Measurements from ENCODE around the gene IBA57.
A peak's percentile ranks its signal among the peaks of the same experiment; 100 is the strongest.
"Not testable (repeated sequence)": the region's sequence is repeated elsewhere in the genome, so short reads cannot be mapped to it uniquely, and the experiment has no call there.

Gene IBA57

DNA sequence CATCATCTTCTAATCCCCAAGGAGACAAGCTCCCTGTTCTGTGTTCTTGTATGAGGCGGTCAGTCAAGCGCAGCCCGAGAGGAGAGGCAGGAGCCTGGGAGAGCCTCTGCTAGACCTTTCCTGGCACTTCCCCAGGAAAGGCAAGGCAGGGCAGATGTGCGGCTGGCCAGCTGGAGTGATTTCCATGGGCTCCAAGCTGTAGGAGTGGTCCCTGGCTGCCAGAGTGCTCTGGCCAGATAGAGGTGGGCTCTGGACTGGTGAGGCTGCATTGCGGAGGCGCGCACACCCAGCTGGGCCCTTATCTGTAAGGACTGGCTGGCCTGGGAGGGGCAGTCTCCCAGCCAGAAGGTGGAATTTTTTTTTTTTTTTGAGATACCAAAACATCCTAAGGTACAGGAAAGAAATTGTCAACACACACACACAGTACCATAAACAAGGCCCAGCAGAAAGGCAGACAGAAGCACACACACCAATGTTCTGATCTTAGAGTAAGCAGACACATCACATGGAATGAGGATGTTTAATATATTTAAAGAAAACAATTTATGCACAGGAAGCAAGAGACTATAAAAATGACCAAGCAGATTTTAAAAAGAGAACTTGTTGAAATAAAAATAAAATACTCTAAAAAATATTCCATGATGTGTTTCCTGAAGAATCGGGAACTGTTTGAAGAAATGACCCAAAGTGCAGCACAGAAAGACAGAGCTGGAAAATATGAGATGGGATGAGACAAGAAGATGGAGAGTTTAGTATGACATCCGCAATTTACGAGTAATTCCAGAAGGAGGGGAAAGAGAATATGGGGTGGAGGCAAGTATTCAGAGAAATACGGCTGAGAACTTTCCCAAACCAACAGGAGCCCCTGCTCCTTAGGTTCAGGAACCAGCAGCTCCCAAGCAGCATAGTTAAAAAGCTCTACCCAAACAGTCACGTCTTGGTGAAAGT, 13.4 kb downstream of the IBA57 start:
- H3K27me3 ChIP-seq (replicated peaks; ENCODE audit: control insufficient read depth, insufficient read depth, low read length, poor library complexity, severe bottlenecking) = no peaks in the 10 kb centered on the region
- peaks cover 15% of the 10 kb centered on the region for H3K36me3 ChIP-seq (ENCODE audit: control insufficient read depth, insufficient read depth, low read length)
- H3K27ac ChIP-seq (ENCODE audit: insufficient read depth, low read length, poor library complexity, severe bottlenecking) = no peak overlapping the region
- H3K9me3 ChIP-seq (ENCODE audit: control insufficient read depth, low read length) = no peaks in the 10 kb centered on the region
- no peak overlapping the region for H3K4me3 ChIP-seq (ENCODE audit: insufficient read depth, low read depth, low read length, poor library complexity, severe bottlenecking)
- no peak for DNase-seq
- no peaks in the 10 kb centered on the region for H3K4me1 ChIP-seq (ENCODE audit: control insufficient read depth, insufficient read depth, low read length, poor library complexity, severe bottlenecking)

DNA sequence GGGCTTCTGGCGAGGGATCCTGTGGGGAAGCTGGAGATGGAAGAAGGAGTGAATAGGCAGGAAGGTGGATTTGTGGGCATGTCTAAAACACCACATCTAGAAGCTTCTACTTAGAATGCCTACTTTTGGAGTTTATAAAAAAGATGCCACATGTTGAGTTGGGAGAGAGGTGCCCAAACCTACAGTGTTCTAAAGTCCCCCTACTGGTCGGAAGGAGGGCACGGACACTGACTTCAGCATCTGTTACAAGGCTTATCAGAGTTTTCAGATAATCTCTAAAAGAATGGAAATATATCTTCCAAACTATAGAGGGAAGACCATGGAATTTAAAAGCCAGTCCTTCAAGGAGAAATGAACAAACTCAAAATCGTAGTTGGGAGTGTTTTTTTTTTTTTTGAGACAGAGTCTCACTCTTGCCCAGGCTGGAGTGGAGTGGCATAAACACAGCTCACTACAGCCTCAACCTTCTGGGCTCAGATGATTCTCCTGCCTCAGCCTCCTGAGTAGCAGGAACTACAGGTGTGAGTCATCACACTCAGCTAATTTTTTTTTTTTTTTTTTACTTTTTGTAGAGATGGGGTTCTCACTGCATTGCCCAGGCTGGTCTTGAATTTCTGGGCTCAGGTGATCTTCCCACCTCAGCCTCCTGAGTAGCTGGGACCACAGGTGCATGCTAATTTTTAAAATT, 14.8 kb downstream of the IBA57 start:
- Histone ChIP-seq H3K27ac (ENCODE audit: insufficient read depth, low read length, poor library complexity, severe bottlenecking) (no peak overlapping the region), H3K9me3 (ENCODE audit: control insufficient read depth, low read length) (no peaks in the 10 kb centered on the region), H3K4me3 (ENCODE audit: insufficient read depth, low read depth, low read length, poor library complexity, severe bottlenecking) (no peak overlapping the region), H3K27me3 (replicated peaks; ENCODE audit: control insufficient read depth, insufficient read depth, low read length, poor library complexity, severe bottlenecking) (no peaks in the 10 kb centered on the region), H3K36me3 (ENCODE audit: control insufficient read depth, insufficient read depth, low read length) (peaks cover 6% of the 10 kb centered on the region), H3K4me1 (ENCODE audit: control insufficient read depth, insufficient read depth, low read length, poor library complexity, severe bottlenecking) (peaks cover 2% of the 10 kb centered on the region)
- no peak for DNase-seq

DNA sequence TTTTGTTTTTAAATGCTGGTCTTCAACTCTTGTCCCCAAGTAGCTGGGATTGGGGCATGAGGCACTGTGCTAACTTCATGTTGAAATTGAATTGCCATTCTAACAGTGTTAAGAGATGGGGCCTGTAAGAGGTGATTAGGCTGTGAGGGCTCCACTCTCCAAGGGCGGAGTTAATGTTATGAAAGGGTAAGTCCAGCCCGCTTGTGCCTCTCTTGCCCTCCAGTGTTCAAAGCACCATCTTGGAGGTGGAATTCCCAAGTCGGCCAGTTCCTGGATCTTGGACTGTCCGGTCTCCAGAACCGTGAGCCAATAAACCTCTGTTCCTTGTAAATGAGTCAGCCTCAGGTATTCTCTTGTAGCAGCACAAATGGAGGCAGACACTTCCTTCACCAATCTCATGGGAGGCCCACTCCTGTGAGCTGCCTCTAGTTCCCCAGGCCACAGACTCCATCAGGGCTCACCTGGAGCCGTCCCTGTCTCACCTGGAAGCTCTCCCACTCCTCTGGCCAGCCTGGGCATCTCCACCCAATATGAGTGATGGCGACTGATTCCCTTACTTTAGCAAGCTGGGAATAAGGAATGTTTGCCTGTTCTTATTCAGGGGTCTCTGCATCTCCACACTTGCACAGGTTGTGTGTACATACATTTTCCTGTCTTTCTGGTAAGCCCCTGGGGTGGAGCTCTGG, 15.5 kb downstream of the IBA57 start:
- DNase-seq = no peak
- H3K27me3 ChIP-seq (replicated peaks; ENCODE audit: control insufficient read depth, insufficient read depth, low read length, poor library complexity, severe bottlenecking) = no peaks in the 10 kb centered on the region
- peaks cover 6% of the 10 kb centered on the region for H3K4me1 ChIP-seq (ENCODE audit: control insufficient read depth, insufficient read depth, low read length, poor library complexity, severe bottlenecking)
- no peaks in the 10 kb centered on the region for H3K36me3 ChIP-seq (ENCODE audit: control insufficient read depth, insufficient read depth, low read length)
- H3K9me3 ChIP-seq (ENCODE audit: control insufficient read depth, low read length) = no peaks in the 10 kb centered on the region
- no peak overlapping the region for H3K4me3 ChIP-seq (ENCODE audit: insufficient read depth, low read depth, low read length, poor library complexity, severe bottlenecking)
- H3K27ac ChIP-seq (ENCODE audit: insufficient read depth, low read length, poor library complexity, severe bottlenecking) = no peak overlapping the region

DNA sequence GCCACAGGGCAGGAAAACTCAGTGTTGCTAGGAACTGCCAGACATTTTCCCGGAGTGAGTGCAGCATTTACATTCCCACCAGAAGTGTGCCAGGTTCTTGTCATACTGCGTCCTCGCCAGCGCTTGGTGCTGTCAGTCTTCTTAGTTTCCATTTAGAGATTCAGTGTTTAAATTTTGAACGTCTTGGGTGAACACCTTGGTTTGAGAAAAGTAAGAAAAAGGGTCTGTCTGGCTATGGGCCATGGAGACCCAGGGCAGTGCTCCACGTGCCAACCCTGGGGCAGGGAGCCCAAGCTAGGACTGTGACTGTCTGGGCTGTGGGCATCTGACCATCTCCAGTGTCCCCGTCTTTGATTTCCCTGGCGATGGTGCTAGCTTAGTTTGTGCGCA, 16.0 kb downstream of the IBA57 start:
- peaks cover 6% of the 10 kb centered on the region for H3K4me1 ChIP-seq (ENCODE audit: control insufficient read depth, insufficient read depth, low read length, poor library complexity, severe bottlenecking)
- no peaks in the 10 kb centered on the region for H3K27me3 ChIP-seq (replicated peaks; ENCODE audit: control insufficient read depth, insufficient read depth, low read length, poor library complexity, severe bottlenecking)
- H3K27ac ChIP-seq (ENCODE audit: insufficient read depth, low read length, poor library complexity, severe bottlenecking) = no peak overlapping the region
- H3K9me3 ChIP-seq (ENCODE audit: control insufficient read depth, low read length) = no peaks in the 10 kb centered on the region
- H3K36me3 ChIP-seq (ENCODE audit: control insufficient read depth, insufficient read depth, low read length) = no peaks in the 10 kb centered on the region
- no peak overlapping the region for H3K4me3 ChIP-seq (ENCODE audit: insufficient read depth, low read depth, low read length, poor library complexity, severe bottlenecking)
- no peak for DNase-seq

DNA sequence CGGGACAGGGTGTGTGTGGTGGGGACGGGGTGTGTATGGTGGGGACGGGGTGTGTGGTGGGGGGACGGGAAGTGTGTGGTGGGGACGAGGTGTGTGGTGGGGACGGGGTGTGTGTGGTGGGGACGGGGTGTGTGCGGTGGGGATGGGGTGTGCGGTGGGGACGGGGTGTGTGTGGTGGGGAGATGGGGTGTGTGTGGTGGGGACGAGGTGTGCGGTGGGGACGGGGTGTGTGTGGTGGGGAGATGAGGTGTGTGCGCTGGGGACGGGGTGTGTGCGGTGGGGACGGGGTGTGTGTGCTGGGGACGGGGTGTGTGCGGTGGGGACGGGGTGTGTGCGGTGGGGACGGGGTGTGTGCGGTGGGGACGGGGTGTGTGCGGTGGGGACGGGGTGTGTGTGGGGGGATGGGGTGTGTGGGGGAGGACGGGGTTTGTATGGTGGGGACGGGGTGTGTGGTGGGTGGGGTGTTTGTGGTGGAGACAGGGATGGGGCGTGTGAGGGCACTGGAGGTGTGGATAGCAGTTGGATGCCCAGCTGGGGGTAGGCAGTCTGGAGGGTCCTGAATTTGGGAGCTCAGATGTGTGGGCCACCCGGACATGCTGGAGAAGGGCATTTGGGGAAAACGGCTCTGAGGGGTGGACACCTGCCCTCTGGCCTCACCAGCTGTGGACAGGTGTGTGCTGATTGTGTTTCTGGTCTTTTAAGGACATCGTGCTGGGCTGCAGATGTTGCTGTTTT, 16.9 kb downstream of the IBA57 start:
- no peaks in the 10 kb centered on the region for H3K9me3 ChIP-seq (ENCODE audit: control insufficient read depth, low read length)
- no peaks in the 10 kb centered on the region for H3K36me3 ChIP-seq (ENCODE audit: control insufficient read depth, insufficient read depth, low read length)
- DNase-seq = no peak
- H3K27ac ChIP-seq (ENCODE audit: insufficient read depth, low read length, poor library complexity, severe bottlenecking) = no peak overlapping the region
- H3K4me3 ChIP-seq (ENCODE audit: insufficient read depth, low read depth, low read length, poor library complexity, severe bottlenecking) = no peak overlapping the region
- H3K4me1 ChIP-seq (ENCODE audit: control insufficient read depth, insufficient read depth, low read length, poor library complexity, severe bottlenecking) = peaks cover 6% of the 10 kb centered on the region
- H3K27me3 ChIP-seq (replicated peaks; ENCODE audit: control insufficient read depth, insufficient read depth, low read length, poor library complexity, severe bottlenecking) = no peaks in the 10 kb centered on the region

DNA sequence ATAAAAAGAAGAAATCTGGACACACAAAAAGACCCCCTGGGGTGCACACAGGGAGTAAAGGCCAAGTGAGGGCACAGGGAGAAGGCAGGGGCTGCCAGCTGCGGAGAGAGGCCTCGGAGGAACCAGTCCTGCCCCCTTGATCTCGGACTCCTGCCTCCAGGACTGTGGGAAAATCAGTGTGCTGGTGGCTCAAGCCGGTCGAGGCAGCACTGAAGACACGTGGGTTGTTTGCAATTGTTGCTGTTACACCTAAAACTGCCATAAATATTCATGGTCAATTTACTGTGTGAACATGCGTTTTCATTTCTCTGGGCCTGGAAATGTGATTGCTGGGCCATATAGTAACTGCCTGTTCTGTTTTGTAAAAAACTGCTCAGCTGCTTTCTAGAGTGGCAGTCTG, 18.5 kb downstream of the IBA57 start:
- no peaks in the 10 kb centered on the region for H3K27me3 ChIP-seq (replicated peaks; ENCODE audit: control insufficient read depth, insufficient read depth, low read length, poor library complexity, severe bottlenecking)
- no peaks in the 10 kb centered on the region for H3K36me3 ChIP-seq (ENCODE audit: control insufficient read depth, insufficient read depth, low read length)
- H3K9me3 ChIP-seq (ENCODE audit: control insufficient read depth, low read length) = no peaks in the 10 kb centered on the region
- no peak overlapping the region for H3K27ac ChIP-seq (ENCODE audit: insufficient read depth, low read length, poor library complexity, severe bottlenecking)
- no peak for DNase-seq
- peaks cover 6% of the 10 kb centered on the region for H3K4me1 ChIP-seq (ENCODE audit: control insufficient read depth, insufficient read depth, low read length, poor library complexity, severe bottlenecking)
- H3K4me3 ChIP-seq (ENCODE audit: insufficient read depth, low read depth, low read length, poor library complexity, severe bottlenecking) = no peak overlapping the region

DNA sequence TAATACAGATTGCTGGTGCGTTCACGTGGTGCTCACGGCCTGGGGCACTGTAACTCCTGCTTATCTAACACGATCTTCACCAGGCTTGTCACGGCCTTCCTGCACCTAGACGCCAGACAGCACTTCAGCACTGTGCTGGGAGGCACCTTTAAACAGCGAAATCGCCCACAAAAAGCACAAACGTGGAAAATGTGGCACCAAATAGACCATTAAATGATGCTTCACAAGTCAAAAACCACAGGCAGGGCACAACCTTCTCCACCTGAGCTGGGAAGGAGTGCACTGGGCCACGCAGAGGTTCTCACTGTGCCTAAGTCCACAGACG, 20.0 kb downstream of the IBA57 start:
- DNase-seq = peak; percentile 63 to 68 (median 65)
- H3K4me3 ChIP-seq (ENCODE audit: insufficient read depth, low read depth, low read length, poor library complexity, severe bottlenecking) = no peak overlapping the region
- H3K27ac ChIP-seq (ENCODE audit: insufficient read depth, low read length, poor library complexity, severe bottlenecking) = peak overlapping the region; percentile 8
- H3K4me1 ChIP-seq (ENCODE audit: control insufficient read depth, insufficient read depth, low read length, poor library complexity, severe bottlenecking) = peaks cover 6% of the 10 kb centered on the region
- no peaks in the 10 kb centered on the region for H3K9me3 ChIP-seq (ENCODE audit: control insufficient read depth, low read length)
- no peaks in the 10 kb centered on the region for H3K36me3 ChIP-seq (ENCODE audit: control insufficient read depth, insufficient read depth, low read length)
- H3K27me3 ChIP-seq (replicated peaks; ENCODE audit: control insufficient read depth, insufficient read depth, low read length, poor library complexity, severe bottlenecking) = no peaks in the 10 kb centered on the region

DNA sequence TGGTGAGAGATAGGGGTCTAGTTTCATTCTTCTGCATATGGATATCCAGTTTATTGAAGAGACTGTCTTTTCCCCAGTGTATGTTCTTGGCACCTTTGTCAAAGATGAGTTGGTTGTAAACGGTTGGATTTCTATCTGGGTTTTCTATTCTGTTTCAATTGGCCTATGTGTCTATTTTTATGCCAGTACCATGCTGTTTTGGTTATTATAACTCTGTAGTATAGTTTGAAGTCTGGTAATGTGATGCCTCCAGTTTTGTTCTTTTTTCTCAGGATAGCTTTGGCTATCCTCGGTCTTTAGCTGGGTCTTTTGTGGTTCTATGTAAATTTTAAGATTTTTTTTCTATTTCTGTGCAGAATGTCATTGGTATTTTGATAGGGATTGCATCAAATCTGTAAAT, 22.6 kb downstream of the IBA57 start:
- H3K9me3 ChIP-seq (ENCODE audit: control insufficient read depth, low read length); H3K4me1 ChIP-seq (ENCODE audit: control insufficient read depth, insufficient read depth, low read length, poor library complexity, severe bottlenecking); H3K36me3 ChIP-seq (ENCODE audit: control insufficient read depth, insufficient read depth, low read length); DNase-seq; H3K4me3 ChIP-seq (ENCODE audit: insufficient read depth, low read depth, low read length, poor library complexity, severe bottlenecking); H3K27ac ChIP-seq (ENCODE audit: insufficient read depth, low read length, poor library complexity, severe bottlenecking); H3K27me3 ChIP-seq (replicated peaks; ENCODE audit: control insufficient read depth, insufficient read depth, low read length, poor library complexity, severe bottlenecking): not testable (repeated sequence)

DNA sequence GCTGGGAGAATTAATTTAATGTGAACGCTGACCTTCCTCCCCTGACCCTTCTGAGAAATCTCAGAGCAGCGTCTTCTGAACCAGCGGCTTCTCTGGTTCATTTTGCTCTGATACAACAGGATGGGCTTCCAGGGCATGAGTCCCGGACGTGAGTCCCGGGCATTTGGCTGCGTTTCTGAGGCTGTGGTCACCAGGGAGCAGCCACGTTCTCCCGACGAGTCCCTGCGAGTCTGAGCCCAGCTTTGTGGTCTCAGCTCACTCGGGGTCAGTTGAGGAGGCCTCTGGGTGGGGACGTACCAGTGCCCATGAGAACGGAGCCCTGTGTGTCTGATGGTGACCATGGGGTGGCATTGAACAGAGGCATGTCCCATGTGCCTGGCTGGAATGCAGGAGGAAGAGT, 24.6 kb downstream of the IBA57 start:
- no peaks in the 10 kb centered on the region for H3K9me3 ChIP-seq (ENCODE audit: control insufficient read depth, low read length)
- H3K4me1 ChIP-seq (ENCODE audit: control insufficient read depth, insufficient read depth, low read length, poor library complexity, severe bottlenecking) = peaks cover 3% of the 10 kb centered on the region
- H3K27ac ChIP-seq (ENCODE audit: insufficient read depth, low read length, poor library complexity, severe bottlenecking) = no peak overlapping the region
- no peaks in the 10 kb centered on the region for H3K36me3 ChIP-seq (ENCODE audit: control insufficient read depth, insufficient read depth, low read length)
- H3K4me3 ChIP-seq (ENCODE audit: insufficient read depth, low read depth, low read length, poor library complexity, severe bottlenecking) = no peak overlapping the region
- H3K27me3 ChIP-seq (replicated peaks; ENCODE audit: control insufficient read depth, insufficient read depth, low read length, poor library complexity, severe bottlenecking) = no peaks in the 10 kb centered on the region
- DNase-seq = no peak

All from effector memory CD4-positive, alpha-beta T cell (primary cell).